GM19438 (cell line): Measurements from ENCODE around the gene EML4.

Experiments used
- ATAC-seq: cut with Tn5 transposase; IDR thresholded peaks from one replicate; pipeline ENCODE4 v1.9.1; 2021; ENCODE audit warnings: low read depth; ENCODE audit not compliant: unreplicated experiment

EML4 gene

GRCh38 chr2:42296226-42296625, 127.1 kb downstream of the EML4 start:
- no peak for ATAC-seq

- no peak for ATAC-seq
Measured at GRCh38 chr2:42297322-42297936, 128.3 kb downstream of the EML4 start.

- no peak for ATAC-seq
Measured at GRCh38 chr2:42298132-42298531, 129.0 kb downstream of the EML4 start.

GRCh38 chr2:42298996-42299754, 130.0 kb downstream of the EML4 start:
- ATAC-seq, result no peak

- ATAC-seq, result no peak
Measured at GRCh38 chr2:42300527-42300926, 131.4 kb downstream of the EML4 start.

- ATAC-seq, result no peak
Measured at GRCh38 chr2:42303252-42303651, 134.1 kb downstream of the EML4 start.

GRCh38 chr2:42304059-42304713, 135.0 kb downstream of the EML4 start:
- ATAC-seq, result no peak

GRCh38 chr2:42307180-42307579, 138.0 kb downstream of the EML4 start:
- no peak for ATAC-seq

- no peak for ATAC-seq
Measured at GRCh38 chr2:42309366-42309765, 140.2 kb downstream of the EML4 start.

GRCh38 chr2:42310007-42310515, 140.9 kb downstream of the EML4 start:
- no peak for ATAC-seq

GRCh38 chr2:42312106-42312505, 143.0 kb downstream of the EML4 start:
- ATAC-seq, result no peak

- ATAC-seq, result no peak
Measured at GRCh38 chr2:42314892-42315468, 145.8 kb downstream of the EML4 start.

GRCh38 chr2:42315844-42316470, 146.8 kb downstream of the EML4 start:
- ATAC-seq, result no peak

GRCh38 chr2:42316910-42317309, 147.8 kb downstream of the EML4 start:
- no peak for ATAC-seq

- no peak for ATAC-seq
Measured at GRCh38 chr2:42317486-42317885, 148.3 kb downstream of the EML4 start.

GRCh38 chr2:42317945-42318344, 148.8 kb downstream of the EML4 start:
- no peak for ATAC-seq

- ATAC-seq, result no peak
Measured at GRCh38 chr2:42319265-42319664, 150.1 kb downstream of the EML4 start.

GRCh38 chr2:42321452-42322064, 152.4 kb downstream of the EML4 start:
- ATAC-seq, result no peak

GRCh38 chr2:42324244-42324643, 155.1 kb downstream of the EML4 start:
- no peak for ATAC-seq

- no peak for ATAC-seq
Measured at GRCh38 chr2:42324949-42325348, 155.8 kb downstream of the EML4 start.
